GM19452 (cell line): ENCODE results near the gene SMYD3.
A peak's percentile ranks its signal among the peaks of the same experiment; 100 is the strongest.

ENCODE experiments used
- ATAC-seq: cut with Tn5 transposase; IDR thresholded peaks from one replicate; pipeline ENCODE4 v1.9.1; 2021; ENCODE audit not compliant: unreplicated experiment

The SMYD3 gene

GRCh38 chr1:246516126-246516525 lies 9.0 kb upstream of the SMYD3 start:
- ATAC-seq = no peak

GRCh38 chr1:246515390-246516005 lies 8.4 kb upstream of the SMYD3 start:
- ATAC-seq = no peak

- ATAC-seq = no peak
These were observed 6.7 kb upstream of the SMYD3 start for GRCh38 chr1:246513619-246514343.

GRCh38 chr1:246513041-246513440 lies 6.0 kb upstream of the SMYD3 start:
- ATAC-seq = no peak

- ATAC-seq = no peak
These were observed 5.6 kb upstream of the SMYD3 start for GRCh38 chr1:246512635-246513034.

GRCh38 chr1:246512230-246512629 lies 5.2 kb upstream of the SMYD3 start:
- ATAC-seq = no peak

GRCh38 chr1:246511203-246511602 lies 4.1 kb upstream of the SMYD3 start:
- no peak for ATAC-seq

- no peak for ATAC-seq
These were observed 3.3 kb upstream of the SMYD3 start for GRCh38 chr1:246510147-246511030.

GRCh38 chr1:246508897-246509688 lies 2.0 kb upstream of the SMYD3 start:
- ATAC-seq = no peak

GRCh38 chr1:246506367-246506673 lies 759 bp downstream of the SMYD3 start:
- ATAC-seq = peak; percentile 18

- no peak for ATAC-seq
These were observed 3.7 kb downstream of the SMYD3 start for GRCh38 chr1:246503341-246503740.

- ATAC-seq = peak; percentile 62
These were observed 9.7 kb downstream of the SMYD3 start for GRCh38 chr1:246497331-246497915.

GRCh38 chr1:246492611-246493245 lies 14.4 kb downstream of the SMYD3 start:
- ATAC-seq = no peak

- no peak for ATAC-seq
These were observed 15.5 kb downstream of the SMYD3 start for GRCh38 chr1:246491551-246492053.

GRCh38 chr1:246488674-246489073 lies 18.4 kb downstream of the SMYD3 start:
- ATAC-seq = no peak

- ATAC-seq = no peak
These were observed 23.5 kb downstream of the SMYD3 start for GRCh38 chr1:246483569-246483933.

- ATAC-seq = no peak
These were observed 24.1 kb downstream of the SMYD3 start for GRCh38 chr1:246482805-246483568.

- ATAC-seq = no peak
These were observed 28.0 kb downstream of the SMYD3 start for GRCh38 chr1:246479061-246479460.

- no peak for ATAC-seq
These were observed 29.4 kb downstream of the SMYD3 start for GRCh38 chr1:246477634-246478033.
